Astrocyte (in vitro differentiated cells and primary cell): Measurements from ENCODE around the gene USP9X. TPM values are rescaled to one million over a fixed set of nuclear protein-coding genes. Genes with fewer than 3 reads are reported as not detected.

Experiments used
- DNase-seq: peaks from one replicate; pipeline ENCODE4 v3.0.0-alpha.2; 2010; ENCODE audit warnings: low read depth
- FAIRE-seq: peaks from 2 replicates; lab custom pipeline; 2011; peaks lifted over from hg19 to GRCh38; lab: Jason Lieb, UNC
- H2AFZ ChIP-seq: 2 replicates; pipeline ENCODE4 v1.6.0; 2012; ENCODE audit warnings: low read depth, low read length, inconsistent platforms
- H3K27ac ChIP-seq: 2 replicates; pipeline ENCODE4 v1.5.1; 2011; ENCODE audit warnings: low read depth, low read length, inconsistent platforms
- H3K27me3 ChIP-seq: 2 replicates; pipeline ENCODE4 v1.6.0; 2011; ENCODE audit warnings: low read length, inconsistent platforms; ENCODE audit not compliant: insufficient read depth
- H3K36me3 ChIP-seq: 2 replicates; pipeline ENCODE4 v1.5.1; 2011; ENCODE audit warnings: low read length, inconsistent platforms; ENCODE audit not compliant: insufficient read depth
- H3K4me1 ChIP-seq: 2 replicates; pipeline ENCODE4 v1.5.1; 2011; ENCODE audit warnings: low read length, inconsistent platforms; ENCODE audit not compliant: insufficient read depth
- H3K4me2 ChIP-seq: 2 replicates; pipeline ENCODE4 v1.6.0; 2012; ENCODE audit warnings: low read length, inconsistent platforms
- H3K4me3 ChIP-seq: 2 replicates; pipeline ENCODE4 v1.5.1; 2011; ENCODE audit warnings: low read depth, mild to moderate bottlenecking, low read length, inconsistent platforms; ENCODE audit not compliant: insufficient read depth
- H3K79me2 ChIP-seq: 2 replicates; pipeline ENCODE4 v1.6.0; 2012; ENCODE audit warnings: mild to moderate bottlenecking, low read length, inconsistent platforms; ENCODE audit not compliant: insufficient read depth
- H3K9ac ChIP-seq: 2 replicates; pipeline ENCODE4 v1.6.0; 2012; ENCODE audit warnings: mild to moderate bottlenecking, low read length, inconsistent platforms
- H3K9me3 ChIP-seq: 2 replicates; pipeline ENCODE4 v1.5.1; 2012; ENCODE audit warnings: low read depth, mild to moderate bottlenecking, low read length, inconsistent platforms; ENCODE audit not compliant: insufficient read depth
- H4K20me1 ChIP-seq: 2 replicates; pipeline ENCODE4 v1.6.0; 2012; ENCODE audit warnings: low read length, inconsistent platforms; ENCODE audit not compliant: insufficient read depth
- H3K27ac Mint-ChIP-seq: one replicate; pipeline ENCODE4 v1.8.0; 2021; ENCODE audit warnings: mild to moderate bottlenecking, mixed read lengths; ENCODE audit not compliant: unreplicated experiment
- H3K27me3 Mint-ChIP-seq: one replicate; pipeline ENCODE4 v1.8.0; 2021; ENCODE audit warnings: low read depth, mixed read lengths; ENCODE audit not compliant: unreplicated experiment
- H3K36me3 Mint-ChIP-seq: one replicate; pipeline ENCODE4 v1.8.0; 2021; ENCODE audit warnings: low read depth, mixed read lengths; ENCODE audit not compliant: unreplicated experiment
- H3K4me1 Mint-ChIP-seq: one replicate; pipeline ENCODE4 v1.8.0; 2021; ENCODE audit warnings: low read depth, mixed read lengths; ENCODE audit not compliant: unreplicated experiment
- H3K4me3 Mint-ChIP-seq: one replicate; pipeline ENCODE4 v1.8.0; 2021; ENCODE audit warnings: mild to moderate bottlenecking, moderate library complexity, mixed read lengths; ENCODE audit not compliant: unreplicated experiment
- H3K9me3 Mint-ChIP-seq: one replicate; pipeline ENCODE4 v1.8.0; 2021; ENCODE audit warnings: mild to moderate bottlenecking, mixed read lengths; ENCODE audit not compliant: unreplicated experiment
- EZH2 ChIP-seq: IDR thresholded peaks from 2 replicates; pipeline ENCODE4 v1.6.1; 2012; ENCODE audit warnings: mild to moderate bottlenecking, low read length, inconsistent platforms; ENCODE audit not compliant: insufficient read depth
- total RNA-seq: library from RNA; stranded (reverse); gene quantifications from 2 replicates; pipeline ENCODE4 v1.2.1, GENCODE V29; 2021
- TF ChIP-seq, protein P1 (sequence below): IDR thresholded peaks from 2 replicates; pipeline ENCODE4 v1.5.1; 2011; ENCODE audit warnings: low read depth, mild to moderate bottlenecking, inconsistent platforms, low read length, moderate library complexity; ENCODE audit not compliant: insufficient read depth

USP9X gene
- total RNA-seq, 1 donor from 2014 or later = 112 TPM

DNA sequence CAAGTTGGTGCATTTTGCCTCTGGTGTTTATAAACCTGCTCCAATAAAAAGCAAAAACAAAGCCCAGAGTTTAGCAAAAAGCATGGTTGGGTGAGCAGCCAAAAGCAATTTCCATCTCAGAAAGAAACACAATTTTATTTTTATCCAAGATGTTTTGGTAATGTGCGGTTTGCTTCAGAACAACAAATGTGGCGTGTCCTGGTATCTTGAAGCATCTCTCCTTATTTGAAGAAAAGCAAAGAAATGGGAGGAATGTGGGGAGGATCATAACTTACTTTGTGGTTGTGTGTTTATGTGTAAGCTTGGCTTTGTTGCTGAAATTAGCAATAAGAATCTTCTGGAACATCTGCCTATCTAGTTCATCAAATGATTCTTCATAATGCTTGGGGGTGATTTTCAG lies 160.4 kb downstream of the USP9X start:
- H3K9ac ChIP-seq = no peak overlapping the region
- DNase-seq = no peak
- no peak overlapping the region for H3K4me2 ChIP-seq
- FAIRE-seq = no peak
- H3K4me3 ChIP-seq = no peak overlapping the region
- H3K27ac ChIP-seq = no peak overlapping the region
- Mint-ChIP-seq H3K36me3 (no peaks in the 10 kb centered on the region), H3K4me3 (no peak overlapping the region), H3K27ac (no peak overlapping the region), H3K27me3 (no peaks in the 10 kb centered on the region), H3K9me3 (no peaks in the 10 kb centered on the region), H3K4me1 (no peaks in the 10 kb centered on the region)
- H4K20me1 ChIP-seq = no peaks in the 10 kb centered on the region
- H3K27me3 ChIP-seq = no peaks in the 10 kb centered on the region
- no peaks in the 10 kb centered on the region for H3K4me1 ChIP-seq
- H2AFZ ChIP-seq = no peak overlapping the region
- no peak for TF ChIP-seq EZH2
- TF ChIP-seq, protein P1, sequence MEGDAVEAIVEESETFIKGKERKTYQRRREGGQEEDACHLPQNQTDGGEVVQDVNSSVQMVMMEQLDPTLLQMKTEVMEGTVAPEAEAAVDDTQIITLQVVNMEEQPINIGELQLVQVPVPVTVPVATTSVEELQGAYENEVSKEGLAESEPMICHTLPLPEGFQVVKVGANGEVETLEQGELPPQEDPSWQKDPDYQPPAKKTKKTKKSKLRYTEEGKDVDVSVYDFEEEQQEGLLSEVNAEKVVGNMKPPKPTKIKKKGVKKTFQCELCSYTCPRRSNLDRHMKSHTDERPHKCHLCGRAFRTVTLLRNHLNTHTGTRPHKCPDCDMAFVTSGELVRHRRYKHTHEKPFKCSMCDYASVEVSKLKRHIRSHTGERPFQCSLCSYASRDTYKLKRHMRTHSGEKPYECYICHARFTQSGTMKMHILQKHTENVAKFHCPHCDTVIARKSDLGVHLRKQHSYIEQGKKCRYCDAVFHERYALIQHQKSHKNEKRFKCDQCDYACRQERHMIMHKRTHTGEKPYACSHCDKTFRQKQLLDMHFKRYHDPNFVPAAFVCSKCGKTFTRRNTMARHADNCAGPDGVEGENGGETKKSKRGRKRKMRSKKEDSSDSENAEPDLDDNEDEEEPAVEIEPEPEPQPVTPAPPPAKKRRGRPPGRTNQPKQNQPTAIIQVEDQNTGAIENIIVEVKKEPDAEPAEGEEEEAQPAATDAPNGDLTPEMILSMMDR = no peak
- no peaks in the 10 kb centered on the region for H3K9me3 ChIP-seq
- no peaks in the 10 kb centered on the region for H3K36me3 ChIP-seq
- H3K79me2 ChIP-seq = no peaks in the 10 kb centered on the region

DNA sequence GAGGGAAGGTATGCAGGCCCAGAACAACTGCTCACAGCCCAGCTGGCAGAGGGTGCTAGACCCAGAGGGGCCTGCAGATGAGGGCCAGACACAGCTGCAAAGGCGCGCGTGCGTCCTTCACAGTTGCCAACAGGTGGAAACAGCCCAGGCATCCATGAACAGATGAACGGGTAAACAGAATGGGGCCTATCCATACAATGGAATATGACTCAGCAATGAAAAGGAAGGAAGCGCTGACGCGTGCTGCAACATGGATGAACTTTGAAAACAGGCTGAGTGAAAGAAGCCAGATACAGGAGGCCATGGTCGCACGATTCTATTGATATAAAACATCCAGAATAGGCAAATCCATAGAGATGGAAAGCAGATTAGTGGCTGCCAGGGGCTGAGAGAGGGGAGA lies 165.6 kb downstream of the USP9X start:
- H2AFZ ChIP-seq = no peak overlapping the region
- FAIRE-seq = no peak
- Mint-ChIP-seq H3K27ac (no peak overlapping the region), H3K9me3 (no peaks in the 10 kb centered on the region), H3K4me1 (no peaks in the 10 kb centered on the region), H3K4me3 (no peak overlapping the region), H3K36me3 (no peaks in the 10 kb centered on the region), H3K27me3 (peaks cover 2% of the 10 kb centered on the region)
- H3K36me3 ChIP-seq = no peaks in the 10 kb centered on the region
- no peak for TF ChIP-seq EZH2
- no peak overlapping the region for H3K4me3 ChIP-seq
- H3K4me1 ChIP-seq = no peaks in the 10 kb centered on the region
- no peak overlapping the region for H3K4me2 ChIP-seq
- H3K9ac ChIP-seq = no peak overlapping the region
- DNase-seq = no peak
- no peaks in the 10 kb centered on the region for H4K20me1 ChIP-seq
- no peaks in the 10 kb centered on the region for H3K79me2 ChIP-seq
- no peaks in the 10 kb centered on the region for H3K27me3 ChIP-seq
- H3K9me3 ChIP-seq = no peaks in the 10 kb centered on the region
- H3K27ac ChIP-seq = no peak overlapping the region

DNA sequence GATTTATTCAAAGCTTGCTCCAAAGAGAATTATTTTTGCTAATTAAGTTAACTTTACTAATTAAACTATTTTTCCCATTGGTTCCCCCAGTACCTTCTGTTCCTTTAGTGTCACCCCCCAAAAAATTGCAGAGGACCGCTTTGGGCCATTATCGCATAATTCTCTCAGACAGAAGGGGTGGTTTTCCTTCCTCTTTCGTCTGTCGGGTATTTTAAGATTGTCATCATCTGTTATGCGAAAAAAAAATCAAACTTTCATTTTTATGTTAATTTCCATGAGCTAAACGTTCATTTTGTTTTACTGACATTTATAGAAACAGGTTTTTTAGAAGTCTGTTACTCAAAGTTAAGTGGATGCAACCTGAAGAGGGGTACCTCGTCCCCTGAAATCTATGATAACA lies 172.6 kb downstream of the USP9X start:
- Histone ChIP-seq H3K27me3 (no peaks in the 10 kb centered on the region), H3K79me2 (no peaks in the 10 kb centered on the region), H3K9ac (no peak overlapping the region), H3K4me2 (no peak overlapping the region), H3K4me3 (no peak overlapping the region), H2AFZ (no peak overlapping the region), H4K20me1 (no peaks in the 10 kb centered on the region), H3K4me1 (no peaks in the 10 kb centered on the region), H3K36me3 (no peaks in the 10 kb centered on the region), H3K9me3 (no peaks in the 10 kb centered on the region), H3K27ac (no peak overlapping the region)
- Mint-ChIP-seq H3K27ac (no peak overlapping the region), H3K9me3 (no peaks in the 10 kb centered on the region), H3K4me3 (no peak overlapping the region), H3K36me3 (no peaks in the 10 kb centered on the region), H3K27me3 (peaks cover under 1% of the 10 kb centered on the region), H3K4me1 (no peaks in the 10 kb centered on the region)
- no peak for DNase-seq
- no peak for TF ChIP-seq EZH2
- TF ChIP-seq, protein P1 = no peak
- FAIRE-seq = no peak
